ENCODE results near the gene GTF2F2. TPM values are rescaled to one million over a fixed set of nuclear protein-coding genes. Genes with fewer than 3 reads are reported as not detected.

GTF2F2 gene
- total RNA-seq, 2 experiments from 2014 or later = 18.8 to 19.6 TPM

- Mint-ChIP-seq H3K27ac (no peak overlapping the region), H3K9me3 (ENCODE audit: insufficient read depth) (peaks cover 13% of the 10 kb centered on the region), H3K36me3 (ENCODE audit: low read depth) (peaks cover 14% of the 10 kb centered on the region), H3K4me1 (ENCODE audit: low read depth) (peaks cover 7% of the 10 kb centered on the region), H3K4me3 (no peak overlapping the region), H3K27me3 (ENCODE audit: low read depth) (no peaks in the 10 kb centered on the region)
- ATAC-seq (no peak), DNase-seq (no peak)
- ChIA-PET POLR2A (no interaction called here), CTCF (no interaction called here)
These were observed 12.2 kb downstream of the GTF2F2 start for GRCh38 chr13:45132369-45133064.

DNA sequence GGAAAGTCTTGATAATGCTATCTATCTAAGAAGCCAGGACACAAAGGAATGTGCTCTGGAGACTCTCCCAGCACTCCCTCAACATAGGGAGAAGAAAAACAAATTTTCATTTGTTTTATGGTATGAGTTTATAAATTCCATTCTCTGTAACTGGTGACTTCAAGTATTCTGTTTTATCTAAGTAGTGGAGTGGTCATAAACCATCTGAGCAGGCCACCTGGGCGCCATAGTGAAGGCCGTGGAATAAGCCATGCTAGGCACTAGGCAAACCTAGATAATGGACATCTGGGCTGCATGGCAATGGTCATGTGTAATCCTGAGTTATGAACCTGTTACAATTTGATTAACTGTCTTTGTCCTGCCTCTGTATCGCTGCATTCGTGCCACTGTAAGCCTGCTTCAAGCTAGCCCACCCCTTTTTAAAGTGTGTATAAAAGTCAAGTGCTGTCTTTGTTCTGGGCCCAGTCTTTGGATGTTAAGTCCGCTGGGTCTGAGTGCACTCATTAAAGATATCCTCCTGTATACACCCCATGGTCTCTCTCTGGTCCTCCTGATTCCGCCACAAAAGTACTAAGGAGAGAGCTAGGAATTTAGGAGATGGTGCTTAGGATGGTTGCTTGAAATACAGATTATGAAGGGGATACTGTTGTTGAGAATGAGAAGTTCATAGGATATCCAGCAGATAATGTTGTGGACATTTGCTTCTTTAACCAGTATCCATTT lies 13.2 kb downstream of the GTF2F2 start:
- peaks cover 13% of the 10 kb centered on the region for H3K9me3 Mint-ChIP-seq (ENCODE audit: insufficient read depth)
- H3K36me3 Mint-ChIP-seq (ENCODE audit: low read depth) = peaks cover 21% of the 10 kb centered on the region
- H3K27ac Mint-ChIP-seq = no peak overlapping the region
- ATAC-seq (no peak), DNase-seq (no peak)
- CTCF ChIA-PET = no interaction called here
- POLR2A ChIA-PET = interaction anchor here (0.6 kb wide), 1 partner anchor 153 kb away, joined by 3 read pairs; no protein-coding TSS in a partner anchor
- H3K27me3 Mint-ChIP-seq (ENCODE audit: low read depth) = no peaks in the 10 kb centered on the region
- no peak overlapping the region for H3K4me3 Mint-ChIP-seq
- H3K4me1 Mint-ChIP-seq (ENCODE audit: low read depth) = peaks cover 13% of the 10 kb centered on the region

DNA sequence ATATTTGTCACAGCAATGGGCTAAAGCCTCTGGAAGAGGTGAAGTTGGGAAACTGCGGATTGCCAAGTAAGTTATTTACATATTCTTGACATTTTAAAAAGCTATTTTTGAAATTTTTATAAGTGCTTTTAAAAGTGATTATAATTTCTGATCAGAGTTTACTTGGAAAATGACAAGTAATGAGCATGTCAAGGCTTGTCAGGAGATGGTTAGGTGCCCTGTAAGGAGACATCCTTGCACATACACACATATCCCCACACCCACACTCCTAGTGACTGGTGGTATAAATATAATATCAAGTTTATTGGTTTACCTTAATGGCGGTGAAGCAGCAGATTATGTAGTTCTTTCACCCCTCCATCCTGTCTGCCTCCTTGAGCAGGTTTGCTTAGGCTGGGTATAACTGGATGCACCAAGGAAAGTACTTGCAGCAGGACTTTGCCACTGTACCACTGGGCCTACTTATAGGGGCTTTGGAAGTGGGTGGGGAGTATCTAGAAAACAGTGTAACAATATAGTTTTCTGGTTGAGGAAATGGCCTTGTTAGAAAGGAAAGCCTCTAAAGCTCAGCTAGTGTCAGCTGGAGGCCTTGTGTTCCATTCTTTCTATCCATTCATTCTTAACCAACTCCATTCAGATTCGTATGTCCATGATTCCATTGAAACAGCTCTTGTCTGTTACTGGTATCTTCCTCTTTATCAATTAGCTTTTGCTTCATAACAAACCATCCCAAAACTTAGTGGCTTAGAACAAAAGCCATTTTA lies 16.6 kb downstream of the GTF2F2 start:
- no peak for DNase-seq
- H3K9me3 Mint-ChIP-seq (ENCODE audit: insufficient read depth) = peaks cover 13% of the 10 kb centered on the region
- H3K27me3 Mint-ChIP-seq (ENCODE audit: low read depth) = no peaks in the 10 kb centered on the region
- no peak overlapping the region for H3K4me3 Mint-ChIP-seq
- POLR2A ChIA-PET = no interaction called here
- peaks cover 13% of the 10 kb centered on the region for H3K4me1 Mint-ChIP-seq (ENCODE audit: low read depth)
- peaks cover 25% of the 10 kb centered on the region for H3K36me3 Mint-ChIP-seq (ENCODE audit: low read depth)
- no peak for ATAC-seq
- H3K27ac Mint-ChIP-seq = no peak overlapping the region
- CTCF ChIA-PET = no interaction called here

GRCh38 chr13:45137526-45137925 lies 17.2 kb downstream of the GTF2F2 start:
- ChIA-PET POLR2A (no interaction called here), CTCF (no interaction called here)
- ATAC-seq (no peak), DNase-seq (no peak)
- Mint-ChIP-seq H3K4me1 (ENCODE audit: low read depth) (peaks cover 8% of the 10 kb centered on the region), H3K36me3 (ENCODE audit: low read depth) (peaks cover 21% of the 10 kb centered on the region), H3K27me3 (ENCODE audit: low read depth) (no peaks in the 10 kb centered on the region), H3K27ac (no peak overlapping the region), H3K9me3 (ENCODE audit: insufficient read depth) (peaks cover 11% of the 10 kb centered on the region), H3K4me3 (no peak overlapping the region)

DNA sequence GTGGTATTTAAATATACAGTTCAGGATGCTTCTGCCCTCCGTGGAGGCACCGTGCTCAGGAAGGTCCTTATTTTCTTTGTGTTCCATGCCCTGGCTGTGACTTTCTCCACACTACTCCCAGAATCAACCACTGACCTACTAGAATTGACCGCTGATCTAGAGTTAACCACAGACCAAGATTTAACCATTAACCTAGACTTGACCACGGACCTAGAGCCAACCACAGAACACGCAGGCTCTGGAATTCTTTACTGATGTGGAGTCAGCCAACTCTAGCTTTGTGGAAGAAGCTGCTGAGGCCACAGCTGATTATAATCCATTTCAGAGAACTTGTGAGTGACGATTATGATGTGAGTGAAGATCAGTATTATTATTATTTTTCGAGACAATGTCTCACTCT lies 18.0 kb downstream of the GTF2F2 start:
- POLR2A ChIA-PET = no interaction called here
- no peak overlapping the region for H3K27ac Mint-ChIP-seq
- peaks cover 7% of the 10 kb centered on the region for H3K9me3 Mint-ChIP-seq (ENCODE audit: insufficient read depth)
- peaks cover 17% of the 10 kb centered on the region for H3K36me3 Mint-ChIP-seq (ENCODE audit: low read depth)
- H3K27me3 Mint-ChIP-seq (ENCODE audit: low read depth) = no peaks in the 10 kb centered on the region
- CTCF ChIA-PET = no interaction called here
- DNase-seq (no peak), ATAC-seq (no peak)
- H3K4me1 Mint-ChIP-seq (ENCODE audit: low read depth) = peaks cover 6% of the 10 kb centered on the region
- H3K4me3 Mint-ChIP-seq = no peak overlapping the region

DNA sequence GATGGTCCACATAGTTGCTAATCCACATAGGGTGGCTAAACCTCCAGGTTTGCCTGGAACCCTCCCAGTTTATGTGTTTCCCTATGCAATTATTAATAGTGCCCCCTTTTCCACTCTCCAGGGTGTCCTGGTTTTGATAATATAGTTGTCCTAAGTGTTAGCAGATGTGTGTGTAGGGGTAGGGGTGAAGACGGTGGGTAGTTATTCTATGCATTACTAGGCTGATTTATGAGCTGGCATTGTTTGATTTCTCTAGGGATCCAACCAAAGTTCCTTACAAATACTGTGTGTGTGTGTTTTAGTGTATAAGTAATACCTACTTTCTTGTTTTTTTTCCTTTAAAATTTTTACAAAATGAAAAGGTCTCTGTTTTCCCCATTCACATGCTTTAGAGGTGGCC lies 21.1 kb downstream of the GTF2F2 start:
- H3K4me1 Mint-ChIP-seq (ENCODE audit: low read depth) = peaks cover 6% of the 10 kb centered on the region
- H3K36me3 Mint-ChIP-seq (ENCODE audit: low read depth) = peaks cover 20% of the 10 kb centered on the region
- no peak overlapping the region for H3K4me3 Mint-ChIP-seq
- H3K27me3 Mint-ChIP-seq (ENCODE audit: low read depth) = no peaks in the 10 kb centered on the region
- no peaks in the 10 kb centered on the region for H3K9me3 Mint-ChIP-seq (ENCODE audit: insufficient read depth)
- ChIA-PET CTCF (no interaction called here), POLR2A (no interaction called here)
- no peak for DNase-seq
- no peak overlapping the region for H3K27ac Mint-ChIP-seq
- ATAC-seq = no peak

DNA sequence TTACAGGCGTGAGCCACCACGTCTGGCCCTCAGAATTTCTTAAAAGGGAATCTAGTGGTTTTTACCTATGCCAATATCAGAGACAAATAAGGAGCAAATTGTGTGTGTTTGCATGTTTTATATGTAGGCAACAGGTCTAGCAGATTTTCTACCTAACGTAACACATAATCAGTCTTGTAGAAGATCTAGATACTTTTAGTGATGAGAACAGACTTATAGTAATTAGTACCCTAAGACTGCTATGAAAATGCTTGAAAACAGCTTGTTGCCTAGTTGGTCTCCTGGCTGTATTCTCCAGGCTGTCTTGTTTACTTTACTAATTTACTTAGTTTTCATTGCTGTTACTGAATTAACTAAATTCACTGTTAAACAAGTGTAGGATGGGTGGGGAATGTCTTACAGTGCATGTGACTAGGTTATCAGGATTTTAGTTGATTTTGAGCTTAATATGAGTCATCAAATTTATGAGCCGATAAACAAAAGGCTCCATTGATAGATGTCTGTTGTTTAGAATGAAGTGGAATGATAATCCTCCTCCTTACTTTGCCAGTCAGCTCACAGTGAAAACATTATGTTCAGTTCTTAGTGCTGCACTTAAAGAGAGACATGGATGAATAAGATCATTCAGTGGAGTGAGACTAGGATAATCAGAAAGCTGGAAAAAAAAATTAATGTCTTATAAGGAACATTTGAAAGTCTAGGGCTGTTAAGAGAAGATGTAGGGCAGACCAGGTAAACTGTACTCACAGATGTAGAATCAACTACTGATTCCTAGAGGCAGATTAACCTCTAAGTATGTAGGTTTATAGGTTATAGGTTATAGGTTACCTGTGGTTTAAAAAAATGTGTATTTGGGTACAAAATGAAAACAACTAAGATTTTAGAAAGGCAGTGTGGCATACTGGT lies 22.4 kb downstream of the GTF2F2 start:
- ATAC-seq = no peak
- no peak overlapping the region for H3K4me3 Mint-ChIP-seq
- peaks cover 6% of the 10 kb centered on the region for H3K4me1 Mint-ChIP-seq (ENCODE audit: low read depth)
- ChIA-PET POLR2A (no interaction called here), CTCF (interaction anchor here (0.6 to 1.8 kb wide), 2 partner anchors 95 to 1032 kb away, joined by 3 to 8 read pairs; no protein-coding TSS in a partner anchor)
- peaks cover 20% of the 10 kb centered on the region for H3K36me3 Mint-ChIP-seq (ENCODE audit: low read depth)
- DNase-seq = no peak
- H3K27me3 Mint-ChIP-seq (ENCODE audit: low read depth) = no peaks in the 10 kb centered on the region
- H3K9me3 Mint-ChIP-seq (ENCODE audit: insufficient read depth) = no peaks in the 10 kb centered on the region
- no peak overlapping the region for H3K27ac Mint-ChIP-seq

DNA sequence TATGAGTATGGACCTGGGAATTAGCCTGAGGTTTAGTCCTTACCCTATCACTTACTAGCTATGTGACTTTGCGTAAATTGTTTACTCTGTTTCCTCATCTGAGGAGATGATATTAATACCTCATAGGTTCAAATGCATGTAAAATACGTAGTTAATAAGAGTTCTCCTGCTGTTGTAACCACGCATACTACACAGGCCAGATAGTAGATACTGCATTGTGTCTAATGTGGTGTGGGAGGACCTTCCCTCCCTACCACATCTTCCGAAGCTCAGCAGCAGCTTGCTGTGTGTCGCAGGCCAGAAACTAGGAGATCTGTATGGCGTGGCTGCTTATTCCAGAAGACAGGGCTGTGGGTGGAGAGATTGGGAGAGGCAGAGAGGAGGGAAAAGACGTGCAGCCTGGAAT lies 23.0 kb downstream of the GTF2F2 start:
- ChIA-PET POLR2A (no interaction called here), CTCF (interaction anchor here (0.6 to 1.8 kb wide), 2 partner anchors 96 to 1031 kb away, joined by 3 to 8 read pairs; no protein-coding TSS in a partner anchor)
- DNase-seq (no peak), ATAC-seq (no peak)
- Mint-ChIP-seq H3K4me3 (no peak overlapping the region), H3K9me3 (ENCODE audit: insufficient read depth) (no peaks in the 10 kb centered on the region), H3K27me3 (ENCODE audit: low read depth) (no peaks in the 10 kb centered on the region), H3K27ac (no peak overlapping the region), H3K36me3 (ENCODE audit: low read depth) (peaks cover 14% of the 10 kb centered on the region), H3K4me1 (ENCODE audit: low read depth) (peaks cover under 1% of the 10 kb centered on the region)

DNA sequence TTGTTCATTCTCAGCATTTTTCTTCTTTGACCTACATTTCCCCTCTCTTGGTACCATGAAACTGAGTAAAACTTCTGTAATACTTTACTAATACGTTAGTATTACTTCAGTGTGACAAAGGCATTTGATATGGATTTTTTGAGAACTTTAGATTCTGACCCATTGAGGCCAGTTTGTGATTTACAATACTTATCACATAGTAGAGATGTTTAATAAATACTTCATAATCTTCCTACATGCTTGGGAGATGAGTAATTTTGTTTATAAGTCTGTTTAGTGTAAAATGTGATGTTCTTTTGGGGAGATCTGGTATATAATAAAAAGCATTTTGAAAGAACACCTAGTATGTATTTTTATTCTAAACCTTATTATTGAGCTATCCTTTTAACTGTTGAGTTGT lies 29.7 kb downstream of the GTF2F2 start:
- Mint-ChIP-seq H3K27me3 (ENCODE audit: low read depth) (no peaks in the 10 kb centered on the region), H3K9me3 (ENCODE audit: insufficient read depth) (no peaks in the 10 kb centered on the region), H3K4me1 (ENCODE audit: low read depth) (no peaks in the 10 kb centered on the region), H3K27ac (no peak overlapping the region), H3K4me3 (no peak overlapping the region), H3K36me3 (ENCODE audit: low read depth) (peaks cover 19% of the 10 kb centered on the region)
- ChIA-PET POLR2A (no interaction called here), CTCF (no interaction called here)
- DNase-seq (no peak), ATAC-seq (no peak)

GRCh38 chr13:45156565-45157361 lies 36.5 kb downstream of the GTF2F2 start:
- Mint-ChIP-seq H3K27ac (no peak overlapping the region), H3K27me3 (ENCODE audit: low read depth) (no peaks in the 10 kb centered on the region), H3K4me3 (no peak overlapping the region), H3K36me3 (ENCODE audit: low read depth) (peaks cover 52% of the 10 kb centered on the region), H3K9me3 (ENCODE audit: insufficient read depth) (no peaks in the 10 kb centered on the region), H3K4me1 (ENCODE audit: low read depth) (no peaks in the 10 kb centered on the region)
- CTCF ChIA-PET = no interaction called here
- POLR2A ChIA-PET = no interaction called here
- DNase-seq (no peak), ATAC-seq (no peak)

GRCh38 chr13:45162194-45162593 lies 41.9 kb downstream of the GTF2F2 start:
- no peak overlapping the region for H3K4me3 Mint-ChIP-seq
- POLR2A ChIA-PET = no interaction called here
- CTCF ChIA-PET = no interaction called here
- H3K36me3 Mint-ChIP-seq (ENCODE audit: low read depth) = peaks cover 38% of the 10 kb centered on the region
- ATAC-seq (no peak), DNase-seq (no peak)
- no peaks in the 10 kb centered on the region for H3K9me3 Mint-ChIP-seq (ENCODE audit: insufficient read depth)
- no peaks in the 10 kb centered on the region for H3K27me3 Mint-ChIP-seq (ENCODE audit: low read depth)
- no peaks in the 10 kb centered on the region for H3K4me1 Mint-ChIP-seq (ENCODE audit: low read depth)
- no peak overlapping the region for H3K27ac Mint-ChIP-seq

Measured in activated CD8-positive, alpha-beta T cell treated with anti-CD3 and anti-CD28 coated beads, Interleukin-2, amount 10 ng/mL, durations not matched to agents 7 days and 5 days (primary cell).